ENCODE measurements around the gene TAS2R60. TPM values are rescaled to one million over a fixed set of nuclear protein-coding genes. Genes with fewer than 3 reads are reported as not detected.

TAS2R60 gene
- total and polyA plus RNA-seq, 2 of the 8 experiments (the other 6 are each of a cell fraction or from before 2014, with no cell fraction given) = 0.15 to 0.32 TPM

DNA sequence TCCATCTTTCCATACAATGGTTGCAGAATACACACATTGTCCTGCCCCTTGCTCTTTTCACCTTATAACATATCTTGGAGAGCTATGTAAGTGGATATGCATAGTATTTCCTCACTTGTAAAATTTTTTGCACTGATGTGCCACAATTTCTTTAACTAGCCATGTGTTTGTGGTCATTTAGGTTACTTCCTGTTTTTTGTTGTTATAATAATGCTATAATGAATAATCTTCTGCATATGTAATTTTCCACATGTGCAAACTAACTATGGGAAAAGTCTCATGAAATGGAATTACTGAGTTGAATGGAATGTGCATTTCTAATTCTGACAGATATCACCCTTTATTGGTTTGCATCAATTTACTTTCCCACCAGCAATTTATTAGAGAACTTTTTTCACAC is 37.2 kb downstream of the TAS2R60 start:
- Histone ChIP-seq H3K23ac (ENCODE audit: insufficient read length) (no peak overlapping the region), H4K91ac (replicated peaks; ENCODE audit: insufficient read length, low read length) (no peak overlapping the region), H3K79me2 (ENCODE audit: control insufficient read depth in 1 of 2, insufficient read depth in 2 of 2, low read length in 2 of 2) (no peaks in the 10 kb centered on the region), H2BK15ac (ENCODE audit: low read length) (no peak overlapping the region), H3K4ac (replicated peaks; ENCODE audit: insufficient read length, low read depth, low read length) (no peak overlapping the region), H3K9ac (replicated peaks in 1 of 4; ENCODE audit: extremely low read depth in 1 of 4, low read depth in 3 of 4, low read length in 3 of 4) (no peak overlapping the region), H3K4me3 (ENCODE audit: extremely low read depth in 1 of 4, insufficient read depth in 2 of 4, low read depth in 3 of 4, low read length in 4 of 4) (no peak overlapping the region), H2BK20ac (ENCODE audit: low read length) (no peak overlapping the region), H3K27ac (ENCODE audit: low read depth, low read length) (no peak overlapping the region), H2BK12ac (ENCODE audit: low read depth, low read length) (no peak overlapping the region), H2BK5ac (ENCODE audit: low read depth, low read length) (no peak overlapping the region), H3K79me1 (ENCODE audit: low read depth, low read length) (no peaks in the 10 kb centered on the region), H3K4me2 (ENCODE audit: insufficient read depth in 1 of 2, low read depth in 2 of 2, low read length in 2 of 2) (no peak overlapping the region), H3K56ac (replicated peaks; ENCODE audit: insufficient read length, low read depth, low read length) (no peak overlapping the region), H4K5ac (ENCODE audit: insufficient read length, low read depth, low read length) (no peak overlapping the region), H3K23me2 (ENCODE audit: low read depth, low read length) (no peaks in the 10 kb centered on the region), H4K8ac (ENCODE audit: extremely low read depth, insufficient read depth, low read length) (no peak overlapping the region), H3K4me1 (replicated peaks in 1 of 4; ENCODE audit: control insufficient read depth in 3 of 4, insufficient read depth in 4 of 4, low read length in 3 of 4) (no peaks in the 10 kb centered on the region), H3K14ac (ENCODE audit: insufficient read length) (no peak overlapping the region), H3K9me3 (ENCODE audit: insufficient read depth in 2 of 2, low read depth in 1 of 2, low read length in 1 of 2) (no peaks in the 10 kb centered on the region), H2AK5ac (ENCODE audit: low read depth, low read length) (no peak overlapping the region), H3K36me3 (ENCODE audit: control insufficient read depth in 2 of 4, insufficient read depth in 4 of 4, low read length in 3 of 4) (no peaks in the 10 kb centered on the region), H2AFZ (ENCODE audit: low read length) (no peak overlapping the region), H2BK120ac (replicated peaks; ENCODE audit: low read depth, low read length) (no peak overlapping the region), H3K18ac (ENCODE audit: extremely low read depth, low read length) (no peak overlapping the region), H3K27me3 (replicated peaks in 1 of 4; ENCODE audit: control insufficient read depth in 3 of 4, extremely low read depth in 1 of 4, insufficient read depth in 3 of 4, low read length in 3 of 4) (no peaks in the 10 kb centered on the region), H4K20me1 (replicated peaks in 1 of 2; ENCODE audit: control insufficient read depth in 1 of 2, insufficient read depth in 2 of 2, low read length in 2 of 2) (no peaks in the 10 kb centered on the region)
- ChIA-PET POLR2A (ENCODE audit: partially characterized antibody) (no interaction called here), CTCF (ENCODE audit: partially characterized antibody) (interaction anchor here (0.8 to 1.2 kb wide), 6 partner anchors 8 to 100 kb away, joined by 3 to 4 read pairs (median 3); no protein-coding TSS in a partner anchor)
- no peak for DNase-seq (ENCODE audit: low read depth in 1 of 2, low spot score in 2 of 2)
- FAIRE-seq = no peak
- TF ChIP-seq FOSL1 (IDR thresholded peaks at IDR 0.05; ENCODE audit: insufficient read depth, low read depth, low read length) (no peak), GTF2F1 (IDR thresholded peaks at IDR 0.05; ENCODE audit: borderline replicate concordance, low read depth, low read length) (no peak), POLR2AphosphoS5 (IDR thresholded peaks at IDR 0.05; ENCODE audit: low read depth, low read length) (no peak)
